22Rv1 (cell line): ENCODE measurements around the gene PPP2R5E.

Experiments used
- CTCF ChIP-seq: fragments of 450-650 bp; IDR thresholded peaks from 2 replicates; pipeline ENCODE4 v1.5.1; 2017; ENCODE audit warnings: mild to moderate bottlenecking
- ZFX ChIP-seq: fragments of 450-650 bp; IDR thresholded peaks from 2 replicates; pipeline ENCODE4 v1.6.1; 2017; ENCODE audit warnings: antibody characterized with exemption, borderline replicate concordance

GRCh38 chr14:63367742-63368364 lies 175.3 kb downstream of the PPP2R5E start:
- TF ChIP-seq CTCF (no peak), ZFX (no peak)
